Activated CD4-positive, alpha-beta T cell treated with anti-CD3 and anti-CD28 coated beads, Interleukin-2, amount 50 U/mL, for 48 hours (primary cell): ENCODE measurements around the gene ADSS2.

Source experiments
- DNase-seq, 2 experiments: peaks; one replicate each; pipeline ENCODE4 v3.0.0-alpha.2; 2020

ADSS2 gene

DNA sequence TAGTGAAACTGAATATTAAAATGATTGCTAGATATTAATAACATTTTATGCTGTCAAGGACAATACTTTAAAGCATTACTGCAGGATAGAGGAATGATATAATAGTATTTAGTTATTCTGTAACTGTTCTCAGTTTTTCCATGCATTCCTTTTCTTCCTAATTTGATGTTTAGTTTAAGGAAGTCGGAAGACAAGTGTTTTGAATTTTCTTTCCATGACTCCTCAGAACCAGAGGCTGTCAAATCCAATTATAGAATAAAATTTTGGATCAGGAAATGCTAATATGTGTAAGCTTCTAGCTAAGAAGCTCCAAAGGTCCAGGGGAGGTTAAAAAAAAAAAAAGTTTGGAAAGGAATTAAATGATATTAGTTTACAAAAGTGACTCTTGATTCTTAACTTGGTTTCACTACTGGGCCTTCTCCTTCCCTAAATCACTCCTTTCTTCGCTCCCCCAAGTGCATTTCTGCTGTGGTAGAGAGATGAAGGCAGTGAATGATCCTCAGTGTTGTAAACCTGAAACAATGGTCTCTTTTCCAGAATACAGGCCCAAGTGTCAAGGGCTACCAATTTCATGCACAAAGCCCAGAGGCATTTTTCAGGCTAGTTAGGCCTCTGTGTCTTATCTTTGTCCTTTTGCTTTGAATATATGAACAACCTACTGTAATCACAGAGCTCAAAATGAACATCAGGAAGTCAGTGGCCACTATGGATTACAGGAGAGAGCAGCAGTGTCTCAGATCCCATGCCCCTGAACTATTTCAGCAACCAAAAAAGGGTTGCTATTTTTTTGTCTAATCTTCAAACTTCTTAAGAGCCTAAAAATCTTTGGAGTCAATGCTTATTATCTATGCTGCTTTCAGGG, 6.2 kb downstream of the ADSS2 start:
- DNase-seq, result no peak

DNA sequence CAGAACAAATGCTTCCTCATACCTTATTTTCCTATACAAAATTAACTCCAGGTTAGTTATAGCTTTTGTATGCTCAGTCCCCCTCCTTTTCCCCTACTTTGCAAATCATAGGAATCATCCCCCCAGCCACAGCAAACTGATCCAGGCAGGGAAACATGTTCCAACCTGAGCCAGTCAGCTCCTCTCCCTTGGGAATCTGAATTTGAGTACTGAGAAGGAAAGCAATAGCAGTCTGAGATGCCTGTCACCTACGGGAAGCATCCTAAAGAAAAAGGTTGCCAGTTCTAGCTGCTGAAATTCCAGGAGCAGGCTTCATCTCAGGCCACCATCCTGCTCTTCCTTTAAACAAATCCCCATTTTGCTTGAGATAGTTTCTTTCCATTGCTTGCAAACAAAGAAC, 6.9 kb downstream of the ADSS2 start:
- no peak for DNase-seq

DNA sequence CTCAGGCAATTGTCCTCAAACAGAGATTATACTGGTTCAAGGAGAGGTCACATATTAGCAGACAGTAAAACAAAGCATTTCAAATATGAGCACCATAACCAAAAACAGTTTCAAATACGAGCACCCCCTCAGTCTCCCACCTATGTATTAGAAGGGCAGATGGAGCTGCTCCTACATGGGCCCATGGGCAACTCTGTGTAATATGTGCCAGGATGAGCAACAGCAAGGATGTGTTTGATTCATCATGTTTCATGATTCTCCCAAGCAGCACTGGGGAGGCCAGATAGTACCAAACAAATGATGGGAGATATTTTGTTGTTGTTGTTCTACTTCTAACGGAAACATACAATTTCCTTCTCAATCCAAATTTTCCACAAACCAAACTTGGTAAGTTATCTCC, 8.9 kb downstream of the ADSS2 start:
- DNase-seq, result no peak

- DNase-seq, result no peak
Observed at GRCh38 chr1:244439391-244440032, 12.2 kb downstream of the ADSS2 start.

DNA sequence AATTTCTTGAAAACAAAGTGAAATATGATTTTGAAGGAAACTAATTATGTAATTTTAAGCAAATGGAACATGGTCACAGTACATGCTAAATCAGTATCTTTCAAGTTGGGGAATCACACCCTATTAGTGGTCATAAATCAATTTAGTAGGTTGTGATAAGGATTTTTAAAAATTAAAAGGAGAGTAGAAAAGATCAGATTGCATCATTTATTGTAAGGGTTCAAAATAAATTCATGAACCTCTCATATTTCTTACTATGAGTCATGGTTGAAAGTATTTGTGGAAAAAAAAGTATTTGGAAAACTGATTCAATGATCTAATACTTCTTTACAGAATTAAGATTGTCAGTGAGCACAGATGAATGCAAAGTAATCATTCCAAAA, 14.6 kb downstream of the ADSS2 start:
- no peak for DNase-seq

DNA sequence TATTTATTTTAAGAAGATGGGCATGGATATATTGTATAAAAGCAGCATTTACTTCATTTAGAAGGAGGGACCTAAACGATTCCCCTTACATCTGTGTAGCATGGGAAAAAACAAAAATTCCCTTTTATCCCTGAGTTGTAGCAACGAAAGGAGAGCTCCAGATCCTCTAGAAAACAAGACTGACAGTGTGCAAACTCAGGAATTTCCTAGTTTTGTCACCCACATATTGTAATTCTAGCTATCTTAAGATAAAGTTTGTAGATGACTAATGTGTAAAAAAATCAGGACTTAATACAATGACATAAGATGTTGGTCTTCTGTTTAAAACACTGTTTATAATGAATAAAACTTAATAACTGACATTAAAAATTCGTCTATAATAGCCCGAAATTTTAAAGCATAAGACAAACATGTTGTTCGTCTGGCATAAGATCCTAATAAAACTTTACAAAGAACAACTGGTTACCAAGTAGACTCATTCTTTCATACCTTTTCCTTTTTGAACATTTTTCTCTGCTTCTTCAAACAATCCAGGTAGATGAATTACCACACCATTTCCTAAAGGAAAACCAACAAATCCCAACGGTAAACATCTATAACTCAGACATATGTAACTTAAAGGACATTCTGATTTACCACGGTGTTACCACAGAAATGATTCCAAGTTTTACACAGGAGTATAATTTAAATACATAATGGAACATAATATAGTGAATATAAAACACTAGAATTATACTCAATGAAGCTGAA, 15.2 kb downstream of the ADSS2 start:
- no peak for DNase-seq

DNA sequence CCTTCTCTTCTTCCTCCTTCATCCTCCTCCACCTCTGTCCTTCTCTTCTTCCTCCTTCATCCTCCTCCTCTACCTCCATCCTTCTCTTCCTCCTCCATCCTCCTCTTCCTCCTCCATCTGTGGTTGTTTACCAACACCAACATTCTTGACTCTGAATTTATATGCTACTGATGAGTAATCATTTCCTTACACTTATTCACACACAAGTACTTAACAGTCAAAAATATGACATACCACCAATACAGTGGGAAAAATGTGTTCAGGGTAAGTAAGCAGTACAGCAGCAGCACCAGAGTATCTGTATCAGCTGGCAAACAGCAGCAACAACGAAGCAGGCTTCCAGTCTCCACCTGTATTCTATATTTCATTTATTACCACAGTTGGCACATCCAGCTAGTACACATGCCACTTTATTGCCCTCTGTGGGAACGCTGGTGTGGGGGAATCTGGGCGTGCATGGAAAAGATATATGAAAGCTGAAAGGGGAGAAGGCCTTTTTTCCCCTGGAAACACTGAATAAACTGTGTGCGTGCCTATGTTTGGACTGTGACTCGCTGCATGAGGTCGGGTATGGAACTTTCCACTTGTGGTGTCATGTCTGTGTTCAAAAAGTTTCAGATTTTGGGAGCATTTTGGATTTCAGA, 16.0 kb downstream of the ADSS2 start:
- peak; percentile 32 to 45 for DNase-seq

GRCh38 chr1:244431166-244431565, 20.5 kb downstream of the ADSS2 start:
- no peak for DNase-seq

DNA sequence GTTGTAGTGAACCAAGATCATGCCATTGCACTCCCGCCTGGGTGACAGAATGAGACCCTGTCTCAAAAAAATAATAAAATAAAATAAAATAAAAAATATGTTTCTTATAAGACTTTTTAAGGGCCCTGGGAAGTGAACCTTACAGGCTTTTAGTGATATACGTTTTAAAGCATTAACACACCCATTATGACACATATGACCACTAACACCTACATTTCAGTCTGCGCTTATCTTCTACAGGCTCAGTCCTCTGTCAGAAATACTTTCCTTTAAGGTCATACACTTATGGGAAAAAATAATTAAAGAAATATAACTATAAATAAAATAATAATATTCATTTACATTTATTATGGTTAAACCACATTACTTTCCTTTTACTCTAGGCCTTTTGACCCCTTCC, 21.9 kb downstream of the ADSS2 start:
- DNase-seq, result no peak

DNA sequence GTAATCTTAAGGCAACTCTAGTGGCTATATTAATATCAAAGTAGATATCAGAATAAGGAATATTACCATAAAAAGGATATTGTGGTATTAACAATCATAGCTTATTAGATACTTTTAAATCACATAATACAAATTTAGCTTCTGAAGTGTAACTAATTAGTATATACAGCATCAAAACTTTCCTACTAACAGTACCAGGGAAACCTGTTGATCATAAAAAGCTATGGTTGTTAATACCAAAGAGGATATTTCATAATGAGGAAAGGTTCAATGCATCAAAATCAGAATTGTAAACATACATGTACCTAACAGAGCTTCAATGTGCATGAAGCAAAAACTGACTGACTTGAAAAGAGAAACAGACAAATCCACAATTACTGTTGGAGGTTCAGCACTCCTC, 24.1 kb downstream of the ADSS2 start:
- no peak for DNase-seq

- DNase-seq, result no peak
Observed at GRCh38 chr1:244424649-244425334, 26.9 kb downstream of the ADSS2 start.

DNA sequence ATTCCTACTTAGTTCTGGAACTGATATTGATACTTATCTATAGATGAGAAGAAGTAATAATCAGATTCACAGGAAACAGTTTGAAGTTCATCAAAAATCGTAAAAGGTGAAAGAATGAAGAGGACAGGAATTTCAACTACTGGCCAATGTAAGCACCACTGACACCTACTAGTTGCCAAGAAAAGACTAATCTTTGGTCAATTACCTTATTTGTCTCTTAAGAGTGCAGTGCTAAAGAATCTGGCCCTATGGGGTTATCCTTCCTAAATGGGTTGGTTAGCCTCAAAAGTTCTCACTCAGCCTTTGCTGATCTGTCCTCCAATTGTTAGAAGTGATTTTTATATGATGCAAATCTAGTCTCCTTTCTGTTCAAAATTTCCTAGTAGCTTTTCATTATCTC, 29.5 kb downstream of the ADSS2 start:
- DNase-seq, result no peak

DNA sequence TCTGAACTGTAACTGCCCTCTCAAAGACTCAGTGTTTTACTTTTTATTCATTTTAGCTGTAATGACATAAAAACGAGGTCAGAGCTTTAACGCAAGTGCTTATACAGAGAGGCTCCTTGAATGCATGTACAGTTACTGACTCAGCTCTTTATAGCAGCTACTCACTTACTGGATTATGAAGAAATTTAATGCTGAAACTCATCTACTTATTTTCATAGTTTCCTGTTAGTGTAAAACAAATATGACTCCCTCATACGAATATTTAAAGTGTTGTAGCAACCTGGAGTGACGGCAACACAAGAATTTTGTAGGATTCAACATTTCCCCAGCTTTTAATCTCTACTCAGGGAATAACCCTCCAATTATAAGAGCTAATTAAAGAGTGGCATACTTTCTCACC, 32.7 kb downstream of the ADSS2 start:
- DNase-seq, result no peak

- DNase-seq, result no peak
Observed at GRCh38 chr1:244414543-244414942, 37.2 kb downstream of the ADSS2 start.

DNA sequence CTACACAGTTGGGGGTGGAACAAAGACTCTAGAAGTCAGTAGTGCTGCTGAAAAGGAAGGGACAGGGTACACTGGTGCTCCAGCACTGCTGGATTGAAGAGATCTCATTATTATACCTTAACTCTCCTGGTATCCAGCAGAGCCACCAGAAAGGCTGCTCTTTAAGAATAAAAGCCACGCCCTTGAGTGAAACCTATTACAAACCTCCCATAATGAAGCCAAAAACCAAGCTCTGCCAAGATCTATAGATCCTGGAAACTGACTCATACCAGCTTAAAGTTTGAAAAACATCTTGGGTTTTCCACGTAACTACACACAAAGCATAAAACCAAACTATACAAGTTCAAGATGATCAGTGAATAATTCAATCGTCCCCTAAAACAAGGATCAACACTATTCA, 38.0 kb downstream of the ADSS2 start:
- no peak for DNase-seq

DNA sequence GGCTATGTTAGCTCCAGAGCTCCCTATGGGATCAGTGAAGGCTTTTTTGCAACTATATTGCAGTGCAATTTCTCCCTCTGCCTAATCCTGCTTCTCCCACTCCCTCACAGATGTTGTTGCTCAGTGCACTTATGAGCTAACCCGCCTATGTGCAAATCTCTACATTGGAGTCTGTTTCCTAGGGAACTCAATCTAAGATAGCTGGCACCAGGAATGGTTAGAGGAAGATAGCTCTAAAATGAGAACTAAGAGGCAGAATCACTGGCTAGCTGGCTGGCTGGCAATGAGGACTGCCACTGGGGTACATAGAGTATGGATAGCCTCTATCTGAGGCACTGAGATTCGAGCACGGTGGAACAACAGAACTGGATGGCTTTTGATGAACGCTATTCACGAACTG, 39.5 kb downstream of the ADSS2 start:
- DNase-seq, result no peak

- DNase-seq, result no peak
Observed at GRCh38 chr1:244409701-244410100, 42.0 kb downstream of the ADSS2 start.

DNA sequence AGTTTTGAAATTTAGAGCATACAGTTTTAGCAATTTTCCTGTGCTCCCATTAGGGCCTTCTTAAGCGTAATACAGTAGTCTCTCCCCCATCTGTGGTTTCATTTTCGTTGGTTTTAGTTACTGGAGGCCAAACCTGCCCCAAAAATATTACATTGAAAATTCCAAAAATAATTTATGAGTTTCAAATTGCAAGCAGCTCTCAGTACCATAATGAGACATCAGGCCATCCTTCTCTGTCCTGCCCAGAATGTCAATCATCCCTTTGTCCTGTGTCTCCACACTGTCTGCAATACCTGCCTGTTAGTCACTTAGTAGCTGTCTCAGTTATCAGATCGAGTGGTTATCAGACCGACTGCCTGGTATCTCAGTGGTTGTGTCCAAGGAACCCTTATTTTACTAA, 45.4 kb downstream of the ADSS2 start:
- no peak for DNase-seq

DNA sequence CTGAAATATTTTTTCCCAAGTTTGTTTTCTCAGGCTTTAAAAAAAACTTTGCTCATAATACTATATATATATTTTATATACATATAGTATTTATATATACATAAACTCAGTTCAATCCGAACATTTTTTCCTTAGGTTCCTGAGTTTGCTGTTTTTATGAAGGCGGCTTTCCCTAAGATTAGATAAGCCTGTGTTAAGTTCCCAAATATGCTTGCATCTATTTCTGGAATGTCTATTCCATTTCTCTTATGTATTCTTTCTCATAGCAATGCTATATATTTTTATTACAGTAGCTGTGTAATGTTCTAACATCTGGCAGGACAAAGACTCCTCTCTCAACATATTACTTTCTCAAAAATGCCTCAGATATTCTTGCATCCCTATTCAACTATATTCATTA, 45.9 kb downstream of the ADSS2 start:
- no peak for DNase-seq

DNA sequence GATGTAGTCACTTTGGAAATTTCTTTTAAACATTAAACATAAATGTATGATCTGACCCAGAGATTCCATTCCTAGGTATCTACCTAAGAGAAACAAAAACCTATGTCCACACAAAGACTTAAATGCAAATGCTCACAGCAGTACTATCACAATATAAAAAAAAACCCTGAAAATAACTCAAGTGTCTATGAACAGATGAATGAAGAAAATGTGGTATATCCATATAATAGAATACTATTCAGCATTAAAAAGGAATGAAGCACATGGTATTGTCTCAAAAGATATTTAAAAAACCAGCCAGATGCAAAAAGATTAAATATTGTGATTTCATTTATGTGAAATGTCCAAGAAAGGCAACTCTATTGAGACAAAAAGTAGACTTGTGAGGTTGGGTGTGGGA, 48.3 kb downstream of the ADSS2 start:
- no peak for DNase-seq

GRCh38 chr1:244400974-244401373, 50.7 kb downstream of the ADSS2 start:
- no peak for DNase-seq

- DNase-seq, result no peak
Observed at GRCh38 chr1:244397131-244397530, 54.6 kb downstream of the ADSS2 start.

DNA sequence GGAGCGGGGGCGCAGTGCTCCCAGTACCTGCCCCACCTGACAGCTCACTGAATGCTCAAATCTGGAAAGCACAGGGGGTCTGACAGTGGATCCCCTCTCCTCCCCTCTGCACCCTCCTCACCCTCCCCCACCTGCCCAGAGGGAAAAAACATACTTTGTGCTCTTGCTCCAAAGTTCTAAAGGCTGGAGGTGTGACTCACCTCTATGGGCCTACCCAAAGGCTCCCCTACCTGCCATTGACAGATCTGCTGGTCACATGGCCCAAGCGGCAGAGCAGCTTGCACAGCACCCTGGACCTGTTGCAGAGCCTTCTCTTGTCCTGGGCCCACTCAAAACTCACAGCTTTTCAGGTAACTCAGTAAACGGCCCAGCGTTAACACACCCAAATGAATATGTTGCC, 55.7 kb downstream of the ADSS2 start:
- DNase-seq, result no peak
